ENCODE results near the gene BCL7B.
A peak's percentile ranks its signal among the peaks of the same experiment; 100 is the strongest.
"Not testable (repeated sequence)": the region's sequence is repeated elsewhere in the genome, so short reads cannot be mapped to it uniquely, and the experiment has no call there.

BCL7B gene

DNA sequence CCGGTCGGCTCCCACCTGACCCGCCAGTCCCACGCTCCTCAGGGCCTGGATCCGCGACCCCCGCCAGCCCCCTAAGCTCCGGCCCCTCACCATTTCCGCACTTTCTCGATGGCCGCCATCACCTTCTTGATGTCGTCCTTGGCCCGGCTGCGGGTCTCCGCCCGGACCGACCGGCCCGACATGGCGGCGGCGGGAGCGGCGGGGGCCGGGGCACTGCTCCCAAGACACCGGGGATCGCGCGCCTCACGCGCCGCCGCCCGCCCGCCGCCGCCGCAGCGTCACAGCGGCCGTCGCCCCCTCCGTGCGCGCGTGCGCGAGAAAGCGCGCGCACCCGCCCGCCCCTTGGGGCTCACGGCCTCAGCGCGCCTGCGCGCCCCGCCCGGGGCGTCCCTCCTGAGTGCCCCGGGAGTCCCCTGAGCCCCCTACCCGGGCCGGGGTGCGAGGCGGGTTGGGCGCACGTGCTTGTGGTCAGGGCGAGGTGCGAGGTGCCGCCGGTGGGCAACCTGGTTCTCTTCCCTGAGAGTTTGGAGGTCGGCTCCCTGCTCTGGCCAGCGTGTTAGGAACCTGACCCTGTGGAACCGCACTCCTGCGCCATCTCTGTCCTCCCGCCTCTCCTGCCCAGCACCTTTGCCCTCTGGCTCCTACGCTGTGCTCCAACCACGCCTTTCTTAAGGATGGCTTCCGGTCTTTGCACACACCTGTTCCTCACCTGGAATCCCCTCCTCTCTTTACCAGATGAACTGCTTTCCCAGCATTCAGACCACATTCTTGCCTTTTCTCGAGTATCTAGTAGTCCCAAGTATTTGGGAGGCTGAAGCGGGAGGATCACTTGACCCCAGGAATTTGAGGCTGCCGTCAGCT is at the start of gene BCL7B:
BCL7B (minus strand) TSS at position 294 of the 861 bp plus-strand sequence; CDS start at position 182, 112 bp downstream.
- DNase-seq (ENCODE audit: low read depth), result peak; percentile 44

- no peak for DNase-seq (ENCODE audit: low read depth)
Observed at GRCh38 chr7:73605601-73606220, 48.2 kb upstream of the BCL7B start.

DNA sequence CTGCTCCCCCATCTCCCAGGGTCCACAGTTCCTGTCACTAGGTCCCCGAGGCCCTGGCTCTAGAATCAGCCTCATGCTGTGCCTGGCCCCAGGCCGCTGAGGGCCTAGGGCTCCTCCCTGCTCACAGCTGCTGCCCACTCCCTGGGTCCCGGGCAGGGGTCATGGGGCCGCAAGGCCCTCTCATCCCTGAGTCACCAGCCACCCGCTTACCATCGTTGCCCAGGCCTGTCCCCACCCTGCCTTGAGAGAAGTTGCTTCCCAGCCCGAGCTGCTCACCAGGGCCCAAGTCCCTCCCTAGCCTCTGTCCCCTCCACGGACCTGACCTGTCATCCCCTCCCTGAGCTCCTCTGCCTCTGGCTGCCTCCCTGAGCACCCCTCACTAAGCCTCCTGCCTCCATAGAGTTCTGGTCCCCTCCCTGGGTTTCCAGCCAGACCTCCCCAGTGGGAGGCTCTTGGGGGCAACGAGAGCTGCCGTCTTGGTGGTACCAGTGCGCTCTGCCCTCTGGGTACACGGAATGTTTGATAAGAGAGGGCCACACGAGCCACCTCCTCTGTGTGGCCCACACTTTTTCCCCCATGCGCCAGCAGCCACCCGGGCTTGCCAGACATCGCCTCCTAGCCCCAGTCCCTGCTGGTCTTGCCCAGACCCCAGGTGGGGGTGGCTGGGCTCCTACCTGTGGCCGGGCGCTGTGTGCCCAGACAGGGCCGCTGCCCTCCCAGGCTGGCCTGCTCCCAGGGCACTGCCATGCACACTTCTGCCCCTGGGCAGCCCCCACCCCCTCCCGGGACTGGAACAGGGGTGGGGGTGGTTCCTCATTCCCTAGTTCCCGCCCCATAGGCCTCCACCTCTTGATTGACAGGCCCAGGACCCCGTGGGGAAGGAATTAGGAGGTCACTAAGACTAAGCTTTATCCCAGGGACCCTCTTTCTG is 45.5 kb upstream of the BCL7B start:
- no peak for DNase-seq (ENCODE audit: low read depth)

GRCh38 chr7:73599916-73600315 is 42.4 kb upstream of the BCL7B start:
- no peak for DNase-seq (ENCODE audit: low read depth)

DNA sequence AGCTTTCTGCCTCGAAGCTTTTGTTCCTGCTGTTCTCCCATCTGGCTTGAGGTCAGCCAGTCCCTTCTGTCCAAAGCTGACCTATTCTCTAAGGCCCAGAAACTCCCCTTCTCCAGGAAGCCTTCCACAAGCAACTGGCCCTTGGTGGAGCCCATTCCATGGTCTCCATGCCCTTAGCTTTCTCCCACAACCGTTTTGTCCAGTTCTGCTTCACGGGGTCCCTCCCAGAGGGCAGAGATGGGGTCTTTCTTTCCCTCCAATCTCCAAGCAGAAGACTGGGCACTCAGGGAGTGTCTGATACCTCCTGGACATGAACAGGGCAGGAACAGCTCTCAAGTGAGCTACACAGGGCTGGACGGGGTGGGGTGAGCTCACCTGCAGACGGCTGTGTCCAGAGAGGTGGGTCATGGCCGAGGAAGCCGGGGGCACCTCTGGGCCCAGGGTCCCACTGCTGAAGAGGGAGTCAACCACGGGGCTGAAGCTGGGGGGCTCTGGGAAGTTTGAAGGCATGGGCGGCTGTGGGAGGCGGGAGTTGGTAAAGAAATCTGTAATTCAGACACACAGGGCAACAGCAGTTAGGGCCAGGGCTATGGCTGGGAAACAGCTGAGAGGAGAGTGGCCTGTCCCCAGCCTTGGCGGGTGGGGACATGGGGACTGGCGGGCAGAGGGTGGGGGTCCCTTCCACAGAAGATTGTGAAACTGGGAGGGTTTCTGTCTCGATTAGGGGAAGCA is 41.8 kb upstream of the BCL7B start:
- no peak for DNase-seq (ENCODE audit: low read depth)

DNA sequence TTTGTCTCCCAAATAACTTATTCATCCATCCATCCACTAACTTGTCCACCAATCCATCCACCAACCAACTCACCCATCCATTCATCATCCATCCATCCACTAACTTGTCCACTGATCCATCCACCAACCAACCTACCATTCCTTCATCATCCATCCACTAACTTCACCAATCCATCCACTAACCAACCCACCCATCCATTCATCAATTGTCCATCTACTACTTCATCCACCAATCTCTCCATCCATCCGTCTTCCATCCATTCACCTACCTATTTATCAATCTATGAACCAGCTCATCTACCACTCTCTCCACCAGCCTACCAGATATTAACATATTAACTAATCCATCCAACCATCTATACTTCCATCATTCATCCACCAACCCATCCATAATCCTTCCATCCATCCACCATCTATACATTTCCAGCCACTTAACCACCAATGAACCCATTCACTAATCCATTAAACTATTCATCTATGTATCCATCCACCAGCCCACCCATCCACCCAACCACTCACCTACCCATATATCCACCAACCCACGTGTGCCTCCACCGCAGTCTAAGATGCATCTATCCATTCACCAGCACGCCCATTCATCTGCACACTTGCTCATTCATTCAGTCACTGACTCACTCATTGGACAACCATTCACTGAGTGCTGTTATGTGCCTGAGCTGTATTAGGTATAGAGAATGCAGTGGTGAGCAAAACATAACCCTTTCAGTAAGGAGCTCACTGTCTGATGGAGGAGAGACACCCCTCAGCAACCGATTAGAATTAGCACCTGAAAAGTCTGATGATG is 40.7 kb upstream of the BCL7B start:
- no peak for DNase-seq (ENCODE audit: low read depth)

DNA sequence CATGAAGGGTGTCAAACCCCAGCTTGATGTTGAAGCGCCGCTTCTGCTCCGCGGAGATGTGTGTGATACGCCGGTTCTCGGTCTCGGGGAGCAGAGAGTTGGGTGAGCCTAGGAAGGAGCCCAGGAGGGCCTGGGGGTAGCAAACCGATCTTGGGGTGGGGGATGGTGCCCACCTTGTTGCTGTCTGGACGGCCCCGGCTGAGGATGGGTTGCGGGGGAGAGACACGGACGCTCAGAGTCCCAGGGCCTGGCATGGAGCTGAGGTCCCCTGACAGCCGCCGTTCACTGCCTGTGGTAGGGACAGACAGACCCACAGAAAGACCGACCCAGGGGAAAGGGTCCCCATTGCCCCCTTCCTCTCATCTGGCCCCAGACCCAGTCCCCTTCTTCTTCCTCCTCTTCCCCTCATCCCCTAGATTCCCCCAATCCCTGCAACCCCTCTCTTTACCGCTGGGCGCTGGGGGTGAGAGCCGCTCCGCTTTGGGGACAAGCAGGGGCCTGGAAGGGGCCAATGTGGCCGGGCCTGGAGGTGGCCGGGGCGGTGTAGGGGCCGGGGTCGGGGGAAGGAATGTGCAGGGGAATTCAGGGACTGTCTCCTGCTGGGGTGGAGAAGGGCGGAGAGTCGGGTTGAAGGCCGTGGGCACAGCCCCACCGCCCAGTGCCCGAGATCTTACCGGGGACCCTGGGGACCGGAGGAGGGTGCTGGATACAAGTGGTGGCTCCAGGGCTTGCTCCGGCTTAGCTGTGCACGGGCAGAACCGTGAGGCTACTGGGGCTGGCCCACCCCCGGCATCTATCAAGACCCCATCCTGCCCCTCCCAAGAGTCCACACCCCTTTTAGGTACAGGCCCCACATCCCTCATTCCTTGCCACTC is 38.9 kb upstream of the BCL7B start:
- DNase-seq (ENCODE audit: low read depth), result no peak

DNA sequence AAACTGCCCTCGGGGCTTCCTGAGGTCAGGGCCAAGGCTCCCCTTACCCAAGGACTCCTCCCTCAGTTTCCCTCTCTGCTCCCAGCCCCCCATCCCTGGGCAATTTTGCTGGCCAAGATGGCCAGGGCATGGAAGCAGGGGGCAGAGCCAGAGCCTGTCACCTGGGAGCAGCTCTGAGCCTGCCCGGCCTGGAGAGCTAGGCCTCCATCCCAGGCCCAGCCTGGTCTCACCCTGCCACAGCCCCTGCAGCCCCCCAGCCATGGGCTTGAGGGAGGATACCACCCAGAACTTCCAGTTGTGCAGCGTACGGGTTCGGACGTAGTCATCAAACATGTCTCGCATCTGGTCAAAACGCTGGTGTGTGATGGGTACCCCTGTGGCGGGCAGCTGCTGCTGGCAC is 37.9 kb upstream of the BCL7B start:
- no peak for DNase-seq (ENCODE audit: low read depth)

DNA sequence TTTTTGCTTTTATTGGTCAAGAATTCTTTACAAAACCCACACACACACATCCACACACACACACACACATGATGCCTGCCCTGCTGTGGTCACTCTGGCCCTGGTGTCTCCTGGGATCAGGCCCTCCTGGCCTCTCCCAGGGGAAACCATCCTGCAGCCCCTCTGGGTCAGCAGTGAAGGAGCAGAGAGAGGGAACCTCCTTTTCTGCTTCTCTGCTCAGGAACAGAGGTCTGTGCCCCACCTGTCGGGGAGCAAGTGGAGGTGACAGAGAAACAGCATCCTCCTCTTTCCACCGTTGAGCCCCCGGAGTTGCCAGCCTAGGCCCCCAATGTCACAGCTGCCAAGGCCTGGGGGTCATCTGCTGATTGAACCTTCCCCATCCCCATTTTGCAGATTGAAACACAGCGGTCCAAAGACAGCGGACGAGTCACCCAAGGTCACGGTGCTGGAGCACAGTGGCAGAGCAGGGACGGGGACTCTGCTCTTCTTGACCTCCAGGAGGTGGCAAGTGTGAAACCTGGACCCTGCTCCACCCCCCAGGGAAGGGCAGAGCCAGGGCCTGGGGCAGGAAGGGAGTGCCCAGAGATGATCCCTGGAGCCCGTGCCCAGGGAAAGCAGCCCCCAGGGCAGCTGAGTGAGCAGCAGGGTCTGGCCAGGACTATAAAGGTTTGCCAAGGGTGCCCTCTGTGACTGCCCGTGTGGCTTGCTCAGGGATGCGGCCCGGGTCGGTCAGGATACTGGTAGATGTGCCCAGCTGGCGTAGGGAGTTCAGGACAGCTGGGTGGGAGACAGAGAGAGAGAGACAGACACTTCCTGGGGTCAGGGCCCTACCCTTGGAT is 35.9 kb upstream of the BCL7B start:
- DNase-seq (ENCODE audit: low read depth), result no peak

GRCh38 chr7:73586911-73587310 is 29.4 kb upstream of the BCL7B start:
- DNase-seq (ENCODE audit: low read depth), result no peak

GRCh38 chr7:73585196-73585595 is 27.7 kb upstream of the BCL7B start:
- DNase-seq (ENCODE audit: low read depth), result no peak

GRCh38 chr7:73582664-73583202 is 25.2 kb upstream of the BCL7B start:
- DNase-seq (ENCODE audit: low read depth), result no peak

DNA sequence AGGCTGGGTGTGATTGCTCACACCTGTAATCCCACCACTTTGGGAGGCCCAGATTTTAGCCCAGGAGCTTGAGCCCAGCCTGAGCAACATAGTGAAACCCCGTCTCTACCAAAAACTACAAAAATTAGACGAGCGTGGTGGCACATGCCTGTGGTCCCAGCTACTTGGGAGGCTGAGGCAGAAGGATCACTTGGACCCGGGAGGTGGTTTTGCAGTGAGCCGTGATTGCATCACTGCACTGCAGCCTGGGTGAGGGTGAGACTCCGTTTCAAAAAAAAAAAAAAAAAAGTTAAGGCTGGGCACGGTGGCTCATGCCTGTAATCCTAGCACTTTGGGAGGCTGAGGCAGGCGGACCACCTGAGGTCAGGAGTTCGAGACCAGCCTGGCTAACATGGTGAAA is 23.5 kb upstream of the BCL7B start:
- DNase-seq (ENCODE audit: low read depth), result not testable (repeated sequence)

DNA sequence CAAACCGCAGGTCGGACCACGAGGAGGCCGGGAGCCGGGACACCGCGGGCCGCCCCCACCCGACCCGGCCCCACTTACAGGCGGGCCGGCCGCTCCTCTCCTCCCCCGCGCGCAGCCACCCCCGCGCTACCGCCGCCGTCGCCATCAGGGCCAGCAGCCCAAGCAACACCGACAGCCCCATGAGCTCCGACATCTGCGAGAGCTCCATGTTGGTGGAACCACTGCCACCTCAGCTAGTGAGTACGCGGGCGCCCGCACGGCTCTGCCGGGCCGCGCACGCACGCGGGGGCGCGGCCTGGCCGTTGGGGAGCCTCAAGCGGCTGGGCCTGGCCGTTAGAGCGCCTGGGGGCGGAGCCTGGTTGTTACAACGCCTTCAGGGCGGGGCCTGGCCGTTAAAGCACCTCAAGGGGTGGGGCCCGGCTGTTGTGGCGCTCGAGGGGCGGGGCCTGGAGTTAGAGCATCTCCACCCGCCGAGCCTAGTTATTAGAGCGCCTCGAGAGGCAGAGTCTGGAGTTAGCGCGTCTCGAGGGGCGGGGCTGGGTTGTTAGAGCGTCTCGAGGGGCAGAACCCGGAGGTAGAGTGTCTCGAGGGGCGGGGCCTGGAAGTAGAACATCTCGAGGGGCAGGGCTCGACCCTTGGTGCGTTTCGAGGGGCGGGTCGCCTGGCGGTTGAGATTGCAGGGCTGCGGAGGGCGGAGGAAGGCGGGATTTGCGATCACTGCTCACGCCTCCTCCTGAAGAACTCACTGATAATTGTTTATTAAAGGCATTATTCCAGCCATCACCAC is 21.0 kb upstream of the BCL7B start, which contains the start of gene TBL2:
TBL2 (minus strand) TSS at position 238 of the 787 bp plus-strand sequence; CDS start at position 208, 30 bp downstream.
- peak; percentile 97 for DNase-seq (ENCODE audit: low read depth)

DNA sequence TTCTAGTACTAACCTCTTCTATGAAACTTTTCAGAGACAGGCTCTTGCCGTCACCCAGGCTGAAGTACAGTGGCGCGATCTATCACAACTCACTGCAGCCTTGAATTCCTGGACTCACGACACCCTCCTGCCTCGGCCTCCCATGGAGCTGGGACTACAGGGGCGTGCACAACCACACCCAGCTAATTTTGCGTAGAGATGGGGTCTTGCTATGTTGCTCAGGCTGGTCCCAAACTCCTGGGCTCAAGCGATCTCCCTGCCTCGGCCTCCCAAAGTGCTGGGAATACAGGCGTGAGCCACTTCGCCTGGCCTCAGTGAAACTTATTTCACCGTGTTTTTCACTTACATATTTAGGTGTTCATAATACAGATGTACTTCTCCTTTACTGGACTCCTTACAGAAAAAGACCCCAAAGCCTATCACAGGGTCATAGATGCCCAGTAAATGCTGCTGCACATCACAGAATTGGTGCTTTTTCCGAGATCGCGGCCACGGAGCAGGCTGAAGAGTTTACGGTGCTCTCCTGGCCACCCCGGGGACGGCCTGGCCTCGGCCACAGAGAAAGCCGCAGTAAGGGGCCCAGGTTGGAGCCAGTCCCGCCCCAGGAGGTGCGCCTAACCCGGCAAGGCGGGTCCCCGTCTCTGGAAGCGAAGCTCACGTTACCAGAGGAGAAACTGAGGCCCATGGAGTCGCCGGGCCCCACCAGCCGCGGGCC is 20.3 kb upstream of the BCL7B start:
- no peak for DNase-seq (ENCODE audit: low read depth)

DNA sequence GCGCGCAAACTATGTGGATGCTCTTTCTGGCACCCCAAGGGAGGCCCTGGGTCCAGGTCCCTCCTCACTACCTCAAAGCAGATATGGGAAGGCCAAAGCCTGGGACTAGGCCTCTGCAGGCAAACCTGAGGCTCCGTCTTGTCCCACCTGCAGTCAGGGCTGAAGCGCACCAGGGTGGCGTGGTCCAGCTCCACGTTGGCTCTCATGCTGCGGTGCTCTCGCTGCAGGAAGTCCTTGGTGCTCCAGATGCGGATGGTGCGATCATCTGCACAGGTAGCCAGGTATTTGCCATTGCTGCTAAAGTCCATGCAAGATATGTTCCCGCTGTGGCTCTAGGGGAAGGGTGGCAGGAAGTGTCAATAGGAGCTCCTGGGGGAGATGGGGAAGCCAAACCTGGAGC is 16.3 kb upstream of the BCL7B start:
- DNase-seq (ENCODE audit: low read depth), result no peak

GRCh38 chr7:73573276-73573675 is 15.8 kb upstream of the BCL7B start:
- DNase-seq (ENCODE audit: low read depth), result no peak
